ENCODE measurements around the gene PRC1. TPM values are rescaled to one million over a fixed set of nuclear protein-coding genes. Genes with fewer than 3 reads are reported as not detected.
"Not testable (repeated sequence)": the region's sequence is repeated elsewhere in the genome, so short reads cannot be mapped to it uniquely, and the experiment has no call there.

PRC1 gene, protein sequence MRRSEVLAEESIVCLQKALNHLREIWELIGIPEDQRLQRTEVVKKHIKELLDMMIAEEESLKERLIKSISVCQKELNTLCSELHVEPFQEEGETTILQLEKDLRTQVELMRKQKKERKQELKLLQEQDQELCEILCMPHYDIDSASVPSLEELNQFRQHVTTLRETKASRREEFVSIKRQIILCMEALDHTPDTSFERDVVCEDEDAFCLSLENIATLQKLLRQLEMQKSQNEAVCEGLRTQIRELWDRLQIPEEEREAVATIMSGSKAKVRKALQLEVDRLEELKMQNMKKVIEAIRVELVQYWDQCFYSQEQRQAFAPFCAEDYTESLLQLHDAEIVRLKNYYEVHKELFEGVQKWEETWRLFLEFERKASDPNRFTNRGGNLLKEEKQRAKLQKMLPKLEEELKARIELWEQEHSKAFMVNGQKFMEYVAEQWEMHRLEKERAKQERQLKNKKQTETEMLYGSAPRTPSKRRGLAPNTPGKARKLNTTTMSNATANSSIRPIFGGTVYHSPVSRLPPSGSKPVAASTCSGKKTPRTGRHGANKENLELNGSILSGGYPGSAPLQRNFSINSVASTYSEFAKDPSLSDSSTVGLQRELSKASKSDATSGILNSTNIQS
- 10 to 100 TPM; 60.8 to 92.6 (median 92.0) TPM for polyA plus RNA-seq (ENCODE audit: insufficient read length in 3 of 3)
- long read RNA-seq, donor 1, full-length matches to known transcripts, result 3 of 15 reads
- long read RNA-seq, donor 1, partial matches to known transcripts, result 12 of 15 reads
- long read RNA-seq, donor 1, other reads (novel, unspliced or antisense), result 0 of 15 reads
- long read RNA-seq, donor 2, partial matches to known transcripts, result 0 of 1 reads
- long read RNA-seq, donor 2, other reads (novel, unspliced or antisense), result 0 of 1 reads
- long read RNA-seq, donor 3, full-length matches to known transcripts, result 2 of 8 reads
- long read RNA-seq, donor 3, partial matches to known transcripts, result 6 of 8 reads
- long read RNA-seq, donor 3, other reads (novel, unspliced or antisense), result 0 of 8 reads
- long read RNA-seq, donor 4, full-length matches to known transcripts, result 3 of 3 reads
- long read RNA-seq, donor 4, partial matches to known transcripts, result 0 of 3 reads
- long read RNA-seq, donor 4, other reads (novel, unspliced or antisense), result 0 of 3 reads
- long read RNA-seq, donor 5, result 0 reads
- long read RNA-seq, donor 6, full-length matches to known transcripts, result 1 of 11 reads
- long read RNA-seq, donor 6, partial matches to known transcripts, result 10 of 11 reads
- long read RNA-seq, donor 6, other reads (novel, unspliced or antisense), result 0 of 11 reads
- long read RNA-seq, donor 7, full-length matches to known transcripts, result 1 of 15 reads
- long read RNA-seq, donor 7, partial matches to known transcripts, result 14 of 15 reads
- long read RNA-seq, donor 7, other reads (novel, unspliced or antisense), result 0 of 15 reads
- long read RNA-seq, donor 8, result 0 reads
- long read RNA-seq, donor 9, full-length matches to known transcripts, result 2 of 2 reads
- long read RNA-seq, donor 9, partial matches to known transcripts, result 0 of 2 reads
- long read RNA-seq, donor 9, other reads (novel, unspliced or antisense), result 0 of 2 reads
- long read RNA-seq, donor 10, partial matches to known transcripts, result 7 of 7 reads
- long read RNA-seq, donor 10, other reads (novel, unspliced or antisense), result 0 of 7 reads
- long read RNA-seq, donor 11, full-length matches to known transcripts, result 2 of 2 reads
- long read RNA-seq, donor 11, partial matches to known transcripts, result 0 of 2 reads
- long read RNA-seq, donor 11, other reads (novel, unspliced or antisense), result 0 of 2 reads
- long read RNA-seq, donor 12, result 0 reads
- long read RNA-seq, donor 13, result 0 reads
- long read RNA-seq, donor 14, full-length matches to known transcripts, result 3 of 9 reads
- long read RNA-seq, donor 14, partial matches to known transcripts, result 6 of 9 reads
- long read RNA-seq, donor 14, other reads (novel, unspliced or antisense), result 0 of 9 reads
- long read RNA-seq, donor 15, full-length matches to known transcripts, result 1 of 1 reads
- long read RNA-seq, donor 15, partial matches to known transcripts, result 0 of 1 reads
- long read RNA-seq, donor 15, other reads (novel, unspliced or antisense), result 0 of 1 reads
- long read RNA-seq, donor 16, full-length matches to known transcripts, result 4 of 19 reads
- long read RNA-seq, donor 16, partial matches to known transcripts, result 15 of 19 reads
- long read RNA-seq, donor 16, other reads (novel, unspliced or antisense), result 0 of 19 reads

- DNase-seq (ENCODE audit: extremely low read depth in 1 of 11, low read depth in 9 of 11, low spot score in 4 of 11), result peak; percentile 88 to 98 (median 95)
Observed at GRCh38 chr15:90994417-90995311, at the start of gene PRC1. PRC1 (minus strand) TSS chr15:90994535; CDS start chr15:90994417, 118 bp downstream.

GRCh38 chr15:91043202-91043874, 49.0 kb upstream of the PRC1 start:
- no peak for DNase-seq (ENCODE audit: extremely low read depth in 1 of 11, low read depth in 9 of 11, low spot score in 4 of 11)

GRCh38 chr15:91040856-91041255, 46.5 kb upstream of the PRC1 start:
- DNase-seq (ENCODE audit: extremely low read depth in 1 of 11, low read depth in 9 of 11, low spot score in 4 of 11), result no peak

DNA sequence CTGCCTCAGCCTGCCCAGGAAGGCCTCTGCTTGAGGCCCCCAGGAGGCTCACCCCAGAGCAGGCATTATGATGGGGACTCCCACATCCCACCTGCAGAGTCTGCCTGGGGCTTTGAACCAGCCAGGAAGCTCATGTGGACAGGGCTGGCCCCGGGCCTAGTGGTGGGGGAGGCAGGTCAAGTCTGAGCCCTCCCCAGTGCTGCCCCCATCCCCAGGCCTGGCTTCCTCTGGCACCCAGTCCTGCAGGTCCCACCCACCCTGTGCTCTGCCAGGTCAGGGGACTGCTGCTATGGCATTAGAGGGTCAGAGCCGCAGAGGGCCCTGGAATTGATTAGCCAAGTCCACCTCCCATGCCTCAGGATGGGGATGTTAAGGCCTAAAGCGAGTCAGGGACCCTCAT, 45.7 kb upstream of the PRC1 start:
- DNase-seq (ENCODE audit: extremely low read depth in 1 of 11, low read depth in 9 of 11, low spot score in 4 of 11), result no peak

- peak in 4 of 11 donors; percentile 27 to 31 (median 29) for DNase-seq (ENCODE audit: extremely low read depth in 1 of 11, low read depth in 9 of 11, low spot score in 4 of 11)
Observed at GRCh38 chr15:91032919-91033803, 38.8 kb upstream of the PRC1 start.

GRCh38 chr15:91031796-91032195, 37.5 kb upstream of the PRC1 start:
- no peak for DNase-seq (ENCODE audit: extremely low read depth in 1 of 11, low read depth in 9 of 11, low spot score in 4 of 11)

- no peak for DNase-seq (ENCODE audit: extremely low read depth in 1 of 11, low read depth in 9 of 11, low spot score in 4 of 11)
Observed at GRCh38 chr15:91027677-91028076, 33.3 kb upstream of the PRC1 start.

- no peak for DNase-seq (ENCODE audit: extremely low read depth in 1 of 11, low read depth in 9 of 11, low spot score in 4 of 11)
Observed at GRCh38 chr15:91023720-91024119, 29.4 kb upstream of the PRC1 start.

GRCh38 chr15:91022832-91023129, 28.4 kb upstream of the PRC1 start:
- DNase-seq (ENCODE audit: extremely low read depth in 1 of 11, low read depth in 9 of 11, low spot score in 4 of 11), result no peak

DNA sequence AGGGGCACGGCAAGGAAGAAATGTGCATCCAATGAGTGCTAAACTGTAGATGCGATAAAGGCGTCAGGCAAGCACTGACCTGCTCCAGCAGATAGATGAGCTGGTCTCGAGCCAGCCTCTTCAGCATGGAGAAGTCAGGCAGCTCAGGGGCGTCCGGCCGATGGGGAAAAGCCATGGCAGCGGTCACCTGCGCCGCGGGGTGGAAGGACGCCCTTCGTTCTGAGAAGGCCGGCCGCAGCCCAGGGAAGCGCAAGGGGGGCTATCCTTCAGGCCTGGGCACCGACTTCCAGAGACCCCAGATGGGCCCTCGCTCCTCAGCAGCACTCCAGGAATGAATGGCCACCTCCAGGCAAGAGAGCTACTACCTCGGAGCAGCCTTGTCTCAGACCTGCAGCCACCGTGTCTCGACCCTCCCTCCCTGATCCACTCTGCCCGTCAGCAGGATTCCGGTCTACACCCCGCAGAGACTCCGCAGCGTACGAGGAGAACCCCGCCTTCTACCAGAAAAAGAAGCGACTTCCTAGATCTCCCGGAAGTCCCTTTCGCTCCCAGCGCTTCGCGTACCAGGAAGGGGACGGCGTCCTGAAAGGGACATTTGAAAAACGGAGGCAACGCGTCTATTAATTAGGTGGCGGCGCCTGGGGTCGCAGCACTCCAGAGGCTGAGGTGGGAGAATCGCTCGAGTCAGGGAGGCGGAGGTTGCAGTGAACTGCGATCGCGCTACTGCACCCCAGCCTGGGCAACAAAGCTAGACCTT, 27.9 kb upstream of the PRC1 start, which contains the start of gene VPS33B:
Gene VPS33B (minus strand): TSS at position 520 of the 757 bp plus-strand sequence. CDS start 345 bp downstream, at position 175.
- peak; percentile 67 to 91 (median 82) for DNase-seq (ENCODE audit: extremely low read depth in 1 of 11, low read depth in 9 of 11, low spot score in 4 of 11)

DNA sequence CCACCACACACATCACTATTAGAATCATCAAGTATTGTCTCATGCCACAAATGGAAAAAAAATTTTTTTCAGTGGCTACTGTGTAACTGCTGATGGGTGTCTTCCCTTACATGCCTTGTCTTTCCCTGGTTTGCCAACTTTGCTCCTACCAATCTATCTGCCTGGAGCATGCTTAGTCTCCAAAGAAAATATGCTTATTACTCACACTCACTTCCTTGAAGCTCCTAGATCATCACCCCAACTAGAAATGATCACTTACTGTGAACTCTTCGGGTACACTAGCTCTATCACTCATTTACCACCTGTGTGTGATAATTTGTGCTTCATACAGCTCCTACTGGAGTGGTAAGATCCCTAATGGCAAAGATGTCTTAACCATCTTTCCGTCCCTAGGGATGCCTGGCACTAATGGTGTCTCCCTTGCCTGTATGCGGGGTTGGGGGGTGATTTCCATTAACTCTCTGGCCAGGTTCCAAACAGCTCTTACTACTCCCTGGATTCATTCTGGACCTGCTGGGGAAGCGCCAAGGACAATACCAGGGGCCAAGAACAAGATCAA, 27.3 kb upstream of the PRC1 start:
- no peak for DNase-seq (ENCODE audit: extremely low read depth in 1 of 11, low read depth in 9 of 11, low spot score in 4 of 11)

GRCh38 chr15:91018158-91018557, 23.8 kb upstream of the PRC1 start:
- DNase-seq (ENCODE audit: extremely low read depth in 1 of 11, low read depth in 9 of 11, low spot score in 4 of 11), result no peak

DNA sequence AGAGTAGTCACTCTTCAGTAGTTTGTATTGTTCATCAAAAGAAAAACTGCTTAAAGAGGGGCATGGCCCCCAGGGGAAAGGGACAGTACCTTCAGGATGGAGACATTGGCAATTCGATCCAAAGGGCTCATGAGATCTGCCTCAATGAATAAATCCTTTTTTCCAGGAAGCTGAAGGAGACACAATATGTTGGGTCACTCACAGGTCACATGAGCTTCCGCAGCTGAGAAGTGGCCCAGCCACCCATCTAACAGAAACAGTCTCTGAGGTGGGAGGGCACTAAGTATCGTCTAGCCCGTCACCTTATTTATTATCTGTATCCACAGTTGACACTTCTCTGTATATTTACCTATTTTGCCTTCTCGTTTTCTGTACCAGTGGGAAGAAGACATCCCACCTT, 23.4 kb upstream of the PRC1 start:
- DNase-seq (ENCODE audit: extremely low read depth in 1 of 11, low read depth in 9 of 11, low spot score in 4 of 11), result no peak

- not testable (repeated sequence) for DNase-seq (ENCODE audit: extremely low read depth in 1 of 11, low read depth in 9 of 11, low spot score in 4 of 11)
Observed at GRCh38 chr15:91013701-91014100, 19.4 kb upstream of the PRC1 start.
